Liver (tissue), 9 donors: ENCODE data around the gene SERPINB12. TPM values are rescaled to one million over a fixed set of nuclear protein-coding genes. Genes with fewer than 3 reads are reported as not detected.

ENCODE experiments used
- DNase-seq: peaks from one replicate; pipeline ENCODE4 v3.0.0-alpha.2; 2017; ENCODE audit warnings: low spot score
- H3K27ac ChIP-seq, 2 donors: one replicate each; pipeline ENCODE4 v1.7.0; 2013; ENCODE audit warnings: inconsistent platforms in 2 of 2, low read length in 2 of 2, control low read depth in 1 of 2, low read depth in 1 of 2, mild to moderate bottlenecking in 1 of 2
- H3K27me3 ChIP-seq, 4 donors: one replicate each; pipeline versions ENCODE4 v1.6.1 to v1.7.0; 2013; ENCODE audit warnings: low read length in 3 of 4, inconsistent platforms in 1 of 4, mild to moderate bottlenecking in 1 of 4, moderate library complexity in 1 of 4; ENCODE audit not compliant: control insufficient read depth in 4 of 4, insufficient read depth in 4 of 4
- H3K36me3 ChIP-seq, 4 donors: one replicate each; pipeline versions ENCODE4 v1.6.1 to v1.7.0; 2013; ENCODE audit warnings: low read length in 3 of 4, mild to moderate bottlenecking in 3 of 4, low read depth in 1 of 4, moderate library complexity in 1 of 4; ENCODE audit not compliant: control insufficient read depth in 4 of 4, insufficient read depth in 3 of 4
- H3K4me1 ChIP-seq, 4 donors: one replicate each; pipeline versions ENCODE4 v1.6.1 to v1.7.0; 2013; ENCODE audit warnings: low read length in 3 of 4, mild to moderate bottlenecking in 3 of 4, moderate library complexity in 1 of 4; ENCODE audit not compliant: control insufficient read depth in 4 of 4, insufficient read depth in 4 of 4
- H3K4me3 ChIP-seq, 3 donors: one replicate each; pipeline versions ENCODE4 v1.6.1 to v1.7.0; 2013; ENCODE audit warnings: low read length in 3 of 3, control low read depth in 1 of 3, low read depth in 1 of 3, mild to moderate bottlenecking in 1 of 3
- H3K9ac ChIP-seq, 2 donors: one replicate each; pipeline ENCODE4 v1.7.0; 2013; ENCODE audit warnings: low read length in 2 of 2, mild to moderate bottlenecking in 2 of 2, moderate library complexity in 2 of 2, control low read depth in 1 of 2, low read depth in 1 of 2
- H3K9me3 ChIP-seq, 4 donors: one replicate each; pipeline versions ENCODE4 v1.6.1 to v1.7.0; 2013; ENCODE audit warnings: low read length in 3 of 4; ENCODE audit not compliant: control insufficient read depth in 4 of 4
- EGR1 ChIP-seq, 2 donors: IDR thresholded peaks; 2 replicates each; pipeline ENCODE4 v1.6.1; 2016 to 2018; ENCODE audit warnings: antibody characterized with exemption in 2 of 2, low read depth in 2 of 2
- FOXA1 ChIP-seq: IDR thresholded peaks from 2 replicates; pipeline ENCODE4 v1.6.1; 2016; ENCODE audit warnings: antibody characterized with exemption
- FOXA2 ChIP-seq: IDR thresholded peaks from 2 replicates; pipeline ENCODE4 v1.6.1; 2016; ENCODE audit warnings: antibody characterized with exemption
- GABPA ChIP-seq, 2 donors: IDR thresholded peaks in 1 of 2; conservative IDR thresholded peaks in 1 of 2; 2 replicates each; pipeline ENCODE4 v1.6.1; 2016; ENCODE audit warnings: antibody characterized with exemption in 2 of 2, mild to moderate bottlenecking in 1 of 2, moderate library complexity in 1 of 2
- HNF4A ChIP-seq, 2 donors: conservative IDR thresholded peaks; 2 replicates each; pipeline ENCODE4 v1.6.1; 2016; ENCODE audit warnings: antibody characterized with exemption in 2 of 2, mild to moderate bottlenecking in 2 of 2
- HNF4G ChIP-seq: IDR thresholded peaks from 2 replicates; pipeline ENCODE4 v1.6.1; 2016; ENCODE audit warnings: antibody characterized with exemption
- JUND ChIP-seq, 2 donors: IDR thresholded peaks; 2 replicates each; pipeline ENCODE4 v1.6.1; 2016; ENCODE audit warnings: antibody characterized with exemption in 2 of 2
- NR2F2 ChIP-seq: IDR thresholded peaks from 2 replicates; pipeline ENCODE4 v1.6.1; 2016; ENCODE audit warnings: antibody characterized with exemption
- RAD21 ChIP-seq, 2 donors: IDR thresholded peaks; 2 replicates each; pipeline ENCODE4 v1.6.1; 2016; ENCODE audit warnings: antibody characterized with exemption in 2 of 2, mild to moderate bottlenecking in 2 of 2
- RXRA ChIP-seq, 2 donors: IDR thresholded peaks; 2 replicates each; pipeline ENCODE4 v1.6.1; 2017 to 2018; ENCODE audit warnings: antibody characterized with exemption in 2 of 2, mild to moderate bottlenecking in 1 of 2
- SP1 ChIP-seq: IDR thresholded peaks from 2 replicates; pipeline ENCODE4 v1.6.1; 2018; ENCODE audit warnings: antibody characterized with exemption, mild to moderate bottlenecking
- TAF1 ChIP-seq: conservative IDR thresholded peaks from 2 replicates; pipeline ENCODE4 v1.6.1; 2016; ENCODE audit warnings: antibody characterized with exemption, mild to moderate bottlenecking
- YY1 ChIP-seq: IDR thresholded peaks from 2 replicates; pipeline ENCODE4 v1.6.1; 2016; ENCODE audit warnings: antibody characterized with exemption, mild to moderate bottlenecking
- WGBS: extraction: QIAGEN DNeasy Blood & Tissue Kit; methylation state at CpG from one replicate; pipeline ENCODE4 v1.1.7; 2013; 5-methylcytosine and 5-hydroxymethylcytosine counted together
- polyA plus RNA-seq, 2 donors: library from polyadenylated mRNA; stranded (reverse) in 1 of 2; unstranded in 1 of 2; fragments of 200-250 nt in 1 of 2; fragments of >200 nt in 1 of 2; fragmentation: Nextera tagmentation in 1 of 2; extraction: Ambion mirVana in 1 of 2; gene quantifications; one replicate each; pipeline versions ENCODE4 v1.2.1 to v1.2.3, GENCODE V29; 2013 to 2015
- total RNA-seq, 2 donors: library from RNA; depleted of rRNA; stranded (reverse); fragments of >200 nt; gene quantifications; one replicate each; pipeline ENCODE4 v1.2.3, GENCODE V29; 2014
- TF ChIP-seq, protein P1 (sequence below): fragments of 150-350 bp; IDR thresholded peaks from 2 replicates; pipeline ENCODE4 v1.5.1; 2017; ENCODE audit warnings: improper control_type of control experiment, low read depth, low read length; ENCODE audit not compliant: missing input control
- TF ChIP-seq, protein P2 (sequence below): IDR thresholded peaks from 2 replicates; pipeline ENCODE4 v1.6.1; 2016; ENCODE audit warnings: antibody characterized with exemption, mild to moderate bottlenecking
- TF ChIP-seq, protein P3 (sequence below): IDR thresholded peaks from 2 replicates; pipeline ENCODE4 v1.6.1; 2016; ENCODE audit warnings: antibody characterized with exemption
- TF ChIP-seq, protein P4 (sequence below): IDR thresholded peaks from 2 replicates; pipeline ENCODE4 v1.6.1; 2016; ENCODE audit warnings: antibody characterized with exemption
- TF ChIP-seq, protein P5 (sequence below): IDR thresholded peaks from 2 replicates; pipeline ENCODE4 v1.6.1; 2016; ENCODE audit warnings: antibody characterized with exemption
- donor health status: healthy.
- donor health status: healthy.
- donor health status: healthy.
- donor health status: healthy.
- donor health status: healthy.

SERPINB12 gene
- total and polyA plus RNA-seq, 4 donors = not detected

DNA sequence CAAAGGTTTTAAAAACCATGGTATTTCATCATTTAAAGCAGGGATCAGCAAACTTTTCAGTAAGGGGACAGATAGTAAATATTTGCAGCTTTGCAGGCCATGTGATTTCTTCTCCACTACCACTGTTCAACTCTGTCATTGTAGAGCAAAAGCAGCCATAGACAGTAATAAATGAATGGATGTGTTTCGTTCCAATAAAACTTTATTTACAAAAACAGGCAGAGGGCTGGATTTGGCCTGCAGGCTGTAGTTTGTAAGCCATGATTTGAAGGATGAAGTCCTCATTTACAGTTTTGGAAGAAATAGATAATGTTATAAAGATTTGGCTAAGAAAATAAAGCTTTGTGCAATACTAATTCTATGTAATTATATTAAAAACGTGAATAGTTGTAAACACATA is 1.8 kb downstream of the SERPINB12 start:
- no peaks in the 10 kb centered on the region for H3K4me1 ChIP-seq
- no peak overlapping the region for H3K27ac ChIP-seq
- H3K9ac ChIP-seq = no peak overlapping the region
- WGBS = 87% methylated on average over 2 of the region's 2 CpGs
- H3K9me3 ChIP-seq = no peaks in the 10 kb centered on the region
- no peak overlapping the region for H3K4me3 ChIP-seq
- TF ChIP-seq, protein P1, sequence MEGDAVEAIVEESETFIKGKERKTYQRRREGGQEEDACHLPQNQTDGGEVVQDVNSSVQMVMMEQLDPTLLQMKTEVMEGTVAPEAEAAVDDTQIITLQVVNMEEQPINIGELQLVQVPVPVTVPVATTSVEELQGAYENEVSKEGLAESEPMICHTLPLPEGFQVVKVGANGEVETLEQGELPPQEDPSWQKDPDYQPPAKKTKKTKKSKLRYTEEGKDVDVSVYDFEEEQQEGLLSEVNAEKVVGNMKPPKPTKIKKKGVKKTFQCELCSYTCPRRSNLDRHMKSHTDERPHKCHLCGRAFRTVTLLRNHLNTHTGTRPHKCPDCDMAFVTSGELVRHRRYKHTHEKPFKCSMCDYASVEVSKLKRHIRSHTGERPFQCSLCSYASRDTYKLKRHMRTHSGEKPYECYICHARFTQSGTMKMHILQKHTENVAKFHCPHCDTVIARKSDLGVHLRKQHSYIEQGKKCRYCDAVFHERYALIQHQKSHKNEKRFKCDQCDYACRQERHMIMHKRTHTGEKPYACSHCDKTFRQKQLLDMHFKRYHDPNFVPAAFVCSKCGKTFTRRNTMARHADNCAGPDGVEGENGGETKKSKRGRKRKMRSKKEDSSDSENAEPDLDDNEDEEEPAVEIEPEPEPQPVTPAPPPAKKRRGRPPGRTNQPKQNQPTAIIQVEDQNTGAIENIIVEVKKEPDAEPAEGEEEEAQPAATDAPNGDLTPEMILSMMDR = no peak
- TF ChIP-seq FOXA2 (no peak), YY1 (no peak), RAD21 (IDR thresholded peaks at IDR 0.05) (no peak), HNF4G (no peak), NR2F2 (no peak), HNF4A (conservative IDR thresholded peaks at IDR 0.05) (no peak)
- TF ChIP-seq, protein P2, sequence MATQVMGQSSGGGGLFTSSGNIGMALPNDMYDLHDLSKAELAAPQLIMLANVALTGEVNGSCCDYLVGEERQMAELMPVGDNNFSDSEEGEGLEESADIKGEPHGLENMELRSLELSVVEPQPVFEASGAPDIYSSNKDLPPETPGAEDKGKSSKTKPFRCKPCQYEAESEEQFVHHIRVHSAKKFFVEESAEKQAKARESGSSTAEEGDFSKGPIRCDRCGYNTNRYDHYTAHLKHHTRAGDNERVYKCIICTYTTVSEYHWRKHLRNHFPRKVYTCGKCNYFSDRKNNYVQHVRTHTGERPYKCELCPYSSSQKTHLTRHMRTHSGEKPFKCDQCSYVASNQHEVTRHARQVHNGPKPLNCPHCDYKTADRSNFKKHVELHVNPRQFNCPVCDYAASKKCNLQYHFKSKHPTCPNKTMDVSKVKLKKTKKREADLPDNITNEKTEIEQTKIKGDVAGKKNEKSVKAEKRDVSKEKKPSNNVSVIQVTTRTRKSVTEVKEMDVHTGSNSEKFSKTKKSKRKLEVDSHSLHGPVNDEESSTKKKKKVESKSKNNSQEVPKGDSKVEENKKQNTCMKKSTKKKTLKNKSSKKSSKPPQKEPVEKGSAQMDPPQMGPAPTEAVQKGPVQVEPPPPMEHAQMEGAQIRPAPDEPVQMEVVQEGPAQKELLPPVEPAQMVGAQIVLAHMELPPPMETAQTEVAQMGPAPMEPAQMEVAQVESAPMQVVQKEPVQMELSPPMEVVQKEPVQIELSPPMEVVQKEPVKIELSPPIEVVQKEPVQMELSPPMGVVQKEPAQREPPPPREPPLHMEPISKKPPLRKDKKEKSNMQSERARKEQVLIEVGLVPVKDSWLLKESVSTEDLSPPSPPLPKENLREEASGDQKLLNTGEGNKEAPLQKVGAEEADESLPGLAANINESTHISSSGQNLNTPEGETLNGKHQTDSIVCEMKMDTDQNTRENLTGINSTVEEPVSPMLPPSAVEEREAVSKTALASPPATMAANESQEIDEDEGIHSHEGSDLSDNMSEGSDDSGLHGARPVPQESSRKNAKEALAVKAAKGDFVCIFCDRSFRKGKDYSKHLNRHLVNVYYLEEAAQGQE = no peak
- TF ChIP-seq, protein P3, sequence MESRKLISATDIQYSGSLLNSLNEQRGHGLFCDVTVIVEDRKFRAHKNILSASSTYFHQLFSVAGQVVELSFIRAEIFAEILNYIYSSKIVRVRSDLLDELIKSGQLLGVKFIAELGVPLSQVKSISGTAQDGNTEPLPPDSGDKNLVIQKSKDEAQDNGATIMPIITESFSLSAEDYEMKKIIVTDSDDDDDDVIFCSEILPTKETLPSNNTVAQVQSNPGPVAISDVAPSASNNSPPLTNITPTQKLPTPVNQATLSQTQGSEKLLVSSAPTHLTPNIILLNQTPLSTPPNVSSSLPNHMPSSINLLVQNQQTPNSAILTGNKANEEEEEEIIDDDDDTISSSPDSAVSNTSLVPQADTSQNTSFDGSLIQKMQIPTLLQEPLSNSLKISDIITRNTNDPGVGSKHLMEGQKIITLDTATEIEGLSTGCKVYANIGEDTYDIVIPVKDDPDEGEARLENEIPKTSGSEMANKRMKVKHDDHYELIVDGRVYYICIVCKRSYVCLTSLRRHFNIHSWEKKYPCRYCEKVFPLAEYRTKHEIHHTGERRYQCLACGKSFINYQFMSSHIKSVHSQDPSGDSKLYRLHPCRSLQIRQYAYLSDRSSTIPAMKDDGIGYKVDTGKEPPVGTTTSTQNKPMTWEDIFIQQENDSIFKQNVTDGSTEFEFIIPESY = no peak
- TF ChIP-seq, protein P4, sequence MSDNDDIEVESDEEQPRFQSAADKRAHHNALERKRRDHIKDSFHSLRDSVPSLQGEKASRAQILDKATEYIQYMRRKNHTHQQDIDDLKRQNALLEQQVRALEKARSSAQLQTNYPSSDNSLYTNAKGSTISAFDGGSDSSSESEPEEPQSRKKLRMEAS = no peak
- H3K36me3 ChIP-seq = no peaks in the 10 kb centered on the region
- peaks cover 0 to 3% (median 0%) of the 10 kb centered on the region in 4 donors for H3K27me3 ChIP-seq
- no peak for DNase-seq

DNA sequence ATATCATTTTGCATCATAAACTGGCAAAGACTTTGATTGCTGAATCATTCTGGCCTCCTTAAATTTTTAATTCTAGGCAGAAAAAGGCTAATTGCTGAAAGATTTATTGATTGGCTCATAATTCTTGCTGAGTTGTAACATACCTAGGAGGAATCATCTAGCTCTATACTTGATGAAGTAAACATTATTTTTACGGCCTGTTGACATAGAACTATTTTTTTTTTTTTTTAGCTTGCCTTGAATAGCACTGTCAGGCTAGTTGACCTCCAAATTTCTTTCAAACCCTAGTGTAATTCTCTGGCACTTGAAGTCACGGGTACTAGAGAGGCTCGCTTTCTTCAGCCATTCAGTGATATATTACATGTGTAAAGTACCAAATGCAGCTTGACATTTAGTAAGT is 2.8 kb downstream of the SERPINB12 start:
- WGBS = 88% methylated on average over 3 of the region's 3 CpGs
- H3K36me3 ChIP-seq = no peaks in the 10 kb centered on the region
- H3K9me3 ChIP-seq = no peaks in the 10 kb centered on the region
- no peak for DNase-seq
- TF ChIP-seq, protein P4 = no peak
- TF ChIP-seq TAF1 (no peak), YY1 (no peak), HNF4G (no peak), RXRA (IDR thresholded peaks at IDR 0.05) (no peak), FOXA1 (no peak), FOXA2 (no peak), GABPA (IDR thresholded peaks at IDR 0.05 in 1 of 2, conservative IDR thresholded peaks at IDR 0.05 in 1 of 2) (no peak), JUND (IDR thresholded peaks at IDR 0.05) (no peak), RAD21 (IDR thresholded peaks at IDR 0.05) (no peak), EGR1 (IDR thresholded peaks at IDR 0.05; ENCODE audit: low read depth in 2 of 2) (no peak), HNF4A (conservative IDR thresholded peaks at IDR 0.05) (no peak), SP1 (no peak)
- TF ChIP-seq, protein P3 = no peak
- TF ChIP-seq, protein P2 = no peak
- TF ChIP-seq, protein P5, sequence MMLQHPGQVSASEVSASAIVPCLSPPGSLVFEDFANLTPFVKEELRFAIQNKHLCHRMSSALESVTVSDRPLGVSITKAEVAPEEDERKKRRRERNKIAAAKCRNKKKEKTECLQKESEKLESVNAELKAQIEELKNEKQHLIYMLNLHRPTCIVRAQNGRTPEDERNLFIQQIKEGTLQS = no peak
- H3K27me3 ChIP-seq = peaks cover 0 to 3% (median 0%) of the 10 kb centered on the region in 4 donors
- H3K27ac ChIP-seq = no peak overlapping the region
- H3K4me1 ChIP-seq = no peaks in the 10 kb centered on the region
- no peak overlapping the region for H3K9ac ChIP-seq
- no peak overlapping the region for H3K4me3 ChIP-seq
